ENCODE results near the gene THUMPD2.

Gene THUMPD2

GRCh38 chr2:39779927-39780326 lies 869 bp upstream of the THUMPD2 start:
- no peak for TF ChIP-seq ZFX (IDR thresholded peaks at IDR 0.05; ENCODE audit: borderline replicate concordance)
- TF ChIP-seq, protein P1, sequence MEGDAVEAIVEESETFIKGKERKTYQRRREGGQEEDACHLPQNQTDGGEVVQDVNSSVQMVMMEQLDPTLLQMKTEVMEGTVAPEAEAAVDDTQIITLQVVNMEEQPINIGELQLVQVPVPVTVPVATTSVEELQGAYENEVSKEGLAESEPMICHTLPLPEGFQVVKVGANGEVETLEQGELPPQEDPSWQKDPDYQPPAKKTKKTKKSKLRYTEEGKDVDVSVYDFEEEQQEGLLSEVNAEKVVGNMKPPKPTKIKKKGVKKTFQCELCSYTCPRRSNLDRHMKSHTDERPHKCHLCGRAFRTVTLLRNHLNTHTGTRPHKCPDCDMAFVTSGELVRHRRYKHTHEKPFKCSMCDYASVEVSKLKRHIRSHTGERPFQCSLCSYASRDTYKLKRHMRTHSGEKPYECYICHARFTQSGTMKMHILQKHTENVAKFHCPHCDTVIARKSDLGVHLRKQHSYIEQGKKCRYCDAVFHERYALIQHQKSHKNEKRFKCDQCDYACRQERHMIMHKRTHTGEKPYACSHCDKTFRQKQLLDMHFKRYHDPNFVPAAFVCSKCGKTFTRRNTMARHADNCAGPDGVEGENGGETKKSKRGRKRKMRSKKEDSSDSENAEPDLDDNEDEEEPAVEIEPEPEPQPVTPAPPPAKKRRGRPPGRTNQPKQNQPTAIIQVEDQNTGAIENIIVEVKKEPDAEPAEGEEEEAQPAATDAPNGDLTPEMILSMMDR (IDR thresholded peaks at IDR 0.05) = no peak

GRCh38 chr2:39779341-39779851 lies 338 bp upstream of the THUMPD2 start:
- H3K27ac ChIP-seq = peak overlapping the region; percentile 73
- TF ChIP-seq ZFX (IDR thresholded peaks at IDR 0.05; ENCODE audit: borderline replicate concordance) = no peak
- TF ChIP-seq, protein P1 (IDR thresholded peaks at IDR 0.05) = no peak

More at GRCh38 chr2:39779927-39780326, 869 bp upstream of the THUMPD2 start:
- H3K27ac ChIP-seq = no peak overlapping the region

GRCh38 chr2:39778233-39778632 lies 825 bp downstream of the THUMPD2 start:
- peak overlapping the region; percentile 73 for H3K27ac ChIP-seq

DNA sequence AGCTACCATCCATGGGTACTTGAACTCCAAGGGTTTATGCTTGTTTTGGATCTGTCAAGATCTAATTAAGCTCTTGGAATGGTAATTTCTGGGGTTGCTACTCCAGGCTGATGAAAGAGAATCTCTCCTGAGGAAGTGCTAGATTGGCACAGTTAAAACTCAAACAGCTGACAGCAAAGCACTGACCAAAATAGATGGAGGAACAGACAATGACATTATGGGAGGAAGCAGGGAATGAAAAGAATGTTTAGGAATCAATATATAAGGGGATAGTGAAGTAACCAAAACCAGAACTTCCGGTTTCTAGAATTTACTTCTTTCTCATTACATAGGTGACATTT lies 6.3 kb downstream of the THUMPD2 start:
- no peak overlapping the region for H3K27ac ChIP-seq
- TF ChIP-seq ZFX (IDR thresholded peaks at IDR 0.05; ENCODE audit: borderline replicate concordance) = no peak
- TF ChIP-seq, protein P1 (IDR thresholded peaks at IDR 0.05) = no peak

More at GRCh38 chr2:39778233-39778632, 825 bp downstream of the THUMPD2 start:
- TF ChIP-seq, protein P1 (IDR thresholded peaks at IDR 0.05) = no peak
- no peak for TF ChIP-seq ZFX (IDR thresholded peaks at IDR 0.05; ENCODE audit: borderline replicate concordance)

DNA sequence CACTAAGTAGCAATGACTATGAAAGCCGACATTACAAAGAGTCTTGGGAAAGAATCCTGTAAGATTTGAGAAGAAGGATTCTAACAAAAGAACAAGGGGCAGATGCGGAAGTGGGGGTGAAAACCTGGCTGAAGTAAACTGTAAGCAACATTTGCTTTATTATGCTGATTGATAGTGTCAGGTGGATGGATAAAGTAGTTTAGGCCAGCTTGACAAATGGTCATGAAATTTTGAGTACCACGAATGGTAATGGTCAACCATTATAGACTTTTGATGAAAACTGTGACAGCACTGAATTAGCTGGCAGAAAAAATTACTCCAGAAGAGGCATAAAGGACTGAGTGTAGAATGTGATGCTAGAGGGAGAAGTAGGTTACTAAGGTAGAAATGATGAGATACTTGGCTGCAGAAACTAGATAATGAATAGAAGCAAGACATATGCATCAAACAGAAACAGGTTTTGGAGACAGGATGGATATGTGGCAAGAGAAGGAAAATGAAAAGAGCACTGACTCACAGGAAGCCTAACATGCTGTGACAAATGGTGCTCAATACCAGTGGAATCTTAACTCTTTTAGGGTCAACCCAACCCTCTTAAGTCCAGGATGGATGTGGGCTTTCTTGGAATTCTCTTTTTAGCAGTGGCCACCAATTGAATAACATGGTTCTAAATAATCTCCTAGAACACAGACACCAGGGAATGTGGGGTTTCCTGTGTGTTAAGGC lies 6.8 kb downstream of the THUMPD2 start:
- no peak overlapping the region for H3K27ac ChIP-seq
- TF ChIP-seq, protein P1 (IDR thresholded peaks at IDR 0.05) = no peak
- no peak for TF ChIP-seq ZFX (IDR thresholded peaks at IDR 0.05; ENCODE audit: borderline replicate concordance)

- TF ChIP-seq, protein P1 (IDR thresholded peaks at IDR 0.05) = no peak
- no peak for TF ChIP-seq ZFX (IDR thresholded peaks at IDR 0.05; ENCODE audit: borderline replicate concordance)
- H3K27ac ChIP-seq = no peak overlapping the region
Measured at GRCh38 chr2:39762448-39762847, 16.6 kb downstream of the THUMPD2 start.

- TF ChIP-seq, protein P1 (IDR thresholded peaks at IDR 0.05) = no peak
- no peak for TF ChIP-seq ZFX (IDR thresholded peaks at IDR 0.05; ENCODE audit: borderline replicate concordance)
- H3K27ac ChIP-seq = no peak overlapping the region
Measured at GRCh38 chr2:39757156-39757555, 21.9 kb downstream of the THUMPD2 start.

All from 22Rv1 (cell line).